GM21737 (cell line): ENCODE measurements around the gene PRKCQ.
"Not testable (repeated sequence)": the region's sequence is repeated elsewhere in the genome, so short reads cannot be mapped to it uniquely, and the experiment has no call there.

Experiments used
- ATAC-seq: cut with Tn5 transposase; IDR thresholded peaks from one replicate; pipeline ENCODE4 v1.9.1; 2021; ENCODE audit warnings: mild to moderate bottlenecking, moderate library complexity; ENCODE audit not compliant: unreplicated experiment

The PRKCQ gene

GRCh38 chr10:6461961-6462360 is 118.1 kb downstream of the PRKCQ start:
- no peak for ATAC-seq

- ATAC-seq: no peak
Measured at GRCh38 chr10:6460861-6461409, 119.1 kb downstream of the PRKCQ start.

GRCh38 chr10:6458814-6459213 is 121.3 kb downstream of the PRKCQ start:
- ATAC-seq: no peak

GRCh38 chr10:6457376-6457775 is 122.7 kb downstream of the PRKCQ start:
- no peak for ATAC-seq

GRCh38 chr10:6456067-6456466 is 124.0 kb downstream of the PRKCQ start:
- no peak for ATAC-seq

GRCh38 chr10:6455592-6455991 is 124.5 kb downstream of the PRKCQ start:
- no peak for ATAC-seq

- no peak for ATAC-seq
Measured at GRCh38 chr10:6446711-6447110, 133.4 kb downstream of the PRKCQ start.

GRCh38 chr10:6445671-6446316 is 134.3 kb downstream of the PRKCQ start:
- ATAC-seq: no peak

GRCh38 chr10:6439875-6440274 is 140.2 kb downstream of the PRKCQ start:
- not testable (repeated sequence) for ATAC-seq

- no peak for ATAC-seq
Measured at GRCh38 chr10:6431861-6432260, 148.2 kb downstream of the PRKCQ start.

- no peak for ATAC-seq
Measured at GRCh38 chr10:6431186-6431585, 148.9 kb downstream of the PRKCQ start.

- ATAC-seq: no peak
Measured at GRCh38 chr10:6430423-6430980, 149.6 kb downstream of the PRKCQ start.

GRCh38 chr10:6427357-6427959 is 152.6 kb downstream of the PRKCQ start:
- ATAC-seq: no peak

GRCh38 chr10:6426317-6426716 is 153.8 kb downstream of the PRKCQ start:
- ATAC-seq: no peak

- ATAC-seq: no peak
Measured at GRCh38 chr10:6423413-6424170, 156.5 kb downstream of the PRKCQ start.

- no peak for ATAC-seq
Measured at GRCh38 chr10:6423004-6423403, 157.1 kb downstream of the PRKCQ start.

GRCh38 chr10:6418613-6419216 is 161.4 kb downstream of the PRKCQ start:
- ATAC-seq: no peak

- no peak for ATAC-seq
Measured at GRCh38 chr10:6418167-6418566, 161.9 kb downstream of the PRKCQ start.

GRCh38 chr10:6416892-6417512 is 163.1 kb downstream of the PRKCQ start:
- no peak for ATAC-seq

GRCh38 chr10:6411436-6411835 is 168.6 kb downstream of the PRKCQ start:
- ATAC-seq: no peak

- ATAC-seq: no peak
Measured at GRCh38 chr10:6410830-6411229, 169.2 kb downstream of the PRKCQ start.
